CD4-positive, alpha-beta T cell (primary cell): Measurements from ENCODE around the gene SDC1. TPM values are rescaled to one million over a fixed set of nuclear protein-coding genes. Genes with fewer than 3 reads are reported as not detected.

Experiments
- ATAC-seq: fragments of 200-7000 bp; cut with Tn5 transposase; one replicate; pipeline ENCODE4 v1.10.0; 2022; ENCODE audit warnings: mild to moderate bottlenecking; ENCODE audit not compliant: poor library complexity
- CTCF ChIA-PET: fragments of 350-600 bp; sonication (Branson Sonifier 250); formaldehyde crosslinking; loops from one replicate; lab custom pipeline; 2021; ENCODE audit warnings: antibody characterized with exemption, inconsistent platforms; lab: Charles Lee
- POLR2A ChIA-PET: fragments of 350-600 bp; sonication (Branson Sonifier 250); formaldehyde crosslinking; loops from one replicate; lab custom pipeline; 2021; ENCODE audit warnings: antibody characterized with exemption, inconsistent platforms; lab: Charles Lee
- DNase-seq, 14 experiments: peaks; one replicate each; pipeline ENCODE4 v3.0.0-alpha.2; 2013 to 2020; ENCODE audit warnings: mixed read lengths in 2 of 14
- H3K27ac ChIP-seq, 2 donors: one replicate each; pipeline versions ENCODE4 v1.5.1 to v1.7.0; 2013; ENCODE audit warnings: low read length in 2 of 2, low read depth in 1 of 2, mild to moderate bottlenecking in 1 of 2
- H3K27me3 ChIP-seq, 2 experiments: 1 replicate in 1 of 2; 2 replicates in 1 of 2; pipeline versions ENCODE4 v1.6.1 to v1.7.0; 2013; ENCODE audit warnings: low read length in 2 of 2, control low read depth in 1 of 2, mild to moderate bottlenecking in 1 of 2, moderate library complexity in 1 of 2; ENCODE audit not compliant: insufficient read depth in 2 of 2, control insufficient read depth in 1 of 2
- H3K36me3 ChIP-seq: one replicate; pipeline ENCODE4 v1.6.1; 2013; ENCODE audit warnings: low read length, control low read depth; ENCODE audit not compliant: insufficient read depth
- H3K4me1 ChIP-seq: one replicate; pipeline ENCODE4 v1.6.1; 2013; ENCODE audit warnings: low read length, control low read depth; ENCODE audit not compliant: insufficient read depth
- H3K4me3 ChIP-seq: one replicate; pipeline ENCODE4 v1.5.1; 2013; ENCODE audit warnings: mild to moderate bottlenecking, low read length, moderate library complexity
- H3K9me3 ChIP-seq, 2 experiments: 1 replicate in 1 of 2; 2 replicates in 1 of 2; pipeline versions ENCODE4 v1.6.1 to v1.7.0; 2013; ENCODE audit warnings: low read length in 2 of 2, mild to moderate bottlenecking in 2 of 2, control low read depth in 1 of 2, moderate library complexity in 1 of 2; ENCODE audit not compliant: control insufficient read depth in 1 of 2, insufficient read depth in 1 of 2
- H3K27ac Mint-ChIP-seq: one replicate; pipeline ENCODE4 v1.8.0; 2020; ENCODE audit warnings: mixed read lengths
- H3K27me3 Mint-ChIP-seq: one replicate; pipeline ENCODE4 v1.8.0; 2021; ENCODE audit warnings: mixed read lengths
- H3K36me3 Mint-ChIP-seq: one replicate; pipeline ENCODE4 v1.8.0; 2021; ENCODE audit warnings: low read depth, mixed read lengths
- H3K4me1 Mint-ChIP-seq: one replicate; pipeline ENCODE4 v1.8.0; 2021; ENCODE audit warnings: low read depth, mixed read lengths
- H3K4me3 Mint-ChIP-seq: one replicate; pipeline ENCODE4 v1.8.0; 2020; ENCODE audit warnings: mild to moderate bottlenecking, mixed read lengths
- H3K9me3 Mint-ChIP-seq: one replicate; pipeline ENCODE4 v1.8.0; 2020; ENCODE audit warnings: mixed read lengths
- intact Hi-C, 2 experiments: fragments of 100-400 bp; cut with DNase I in 1 of 2; cut with micrococcal nuclease in 1 of 2; formaldehyde crosslinking; loops; one replicate each; pipeline versions ENCODE4 v1.15.1 to v1.9.0; 2023 to 2025; cut with DNase I, micrococcal nuclease
- total RNA-seq, 174 experiments: library from RNA in 2 of 174; stranded (reverse) in 2 of 174; gene quantifications; one replicate each; pipeline ENCODE4 v1.2.3 and lab custom pipeline; 2021 to 2026
- TF ChIP-seq, protein P1 (sequence below): fragments of 200-600 bp; IDR thresholded peaks from one replicate; pipeline ENCODE4 v1.8.0; 2022; ENCODE audit warnings: antibody characterized with exemption, mild to moderate bottlenecking

Gene SDC1
- total RNA-seq, 2 experiments from 2014 or later = not detected

GRCh38 chr2:20193185-20193584 lies 31.7 kb downstream of the SDC1 start:
- no peak overlapping the region for H3K4me3 Mint-ChIP-seq
- ChIA-PET POLR2A (no interaction called here), CTCF (no interaction called here)
- Histone ChIP-seq H3K27ac (no peak overlapping the region), H3K9me3 (peaks cover 0 to 3% of the 10 kb centered on the region in 2 experiments), H3K4me1 (no peaks in the 10 kb centered on the region), H3K36me3 (no peaks in the 10 kb centered on the region), H3K27me3 (no peaks in the 10 kb centered on the region), H3K4me3 (no peak overlapping the region)
- DNase-seq = no peak
- H3K27me3 Mint-ChIP-seq = no peaks in the 10 kb centered on the region
- intact Hi-C loops = no loop called here
- H3K4me1 Mint-ChIP-seq = no peaks in the 10 kb centered on the region
- H3K9me3 Mint-ChIP-seq = no peaks in the 10 kb centered on the region
- TF ChIP-seq, protein P1, sequence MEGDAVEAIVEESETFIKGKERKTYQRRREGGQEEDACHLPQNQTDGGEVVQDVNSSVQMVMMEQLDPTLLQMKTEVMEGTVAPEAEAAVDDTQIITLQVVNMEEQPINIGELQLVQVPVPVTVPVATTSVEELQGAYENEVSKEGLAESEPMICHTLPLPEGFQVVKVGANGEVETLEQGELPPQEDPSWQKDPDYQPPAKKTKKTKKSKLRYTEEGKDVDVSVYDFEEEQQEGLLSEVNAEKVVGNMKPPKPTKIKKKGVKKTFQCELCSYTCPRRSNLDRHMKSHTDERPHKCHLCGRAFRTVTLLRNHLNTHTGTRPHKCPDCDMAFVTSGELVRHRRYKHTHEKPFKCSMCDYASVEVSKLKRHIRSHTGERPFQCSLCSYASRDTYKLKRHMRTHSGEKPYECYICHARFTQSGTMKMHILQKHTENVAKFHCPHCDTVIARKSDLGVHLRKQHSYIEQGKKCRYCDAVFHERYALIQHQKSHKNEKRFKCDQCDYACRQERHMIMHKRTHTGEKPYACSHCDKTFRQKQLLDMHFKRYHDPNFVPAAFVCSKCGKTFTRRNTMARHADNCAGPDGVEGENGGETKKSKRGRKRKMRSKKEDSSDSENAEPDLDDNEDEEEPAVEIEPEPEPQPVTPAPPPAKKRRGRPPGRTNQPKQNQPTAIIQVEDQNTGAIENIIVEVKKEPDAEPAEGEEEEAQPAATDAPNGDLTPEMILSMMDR = no peak
- H3K36me3 Mint-ChIP-seq = no peaks in the 10 kb centered on the region
- no peak for ATAC-seq
- no peak overlapping the region for H3K27ac Mint-ChIP-seq

GRCh38 chr2:20192781-20193180 lies 32.1 kb downstream of the SDC1 start:
- ChIA-PET POLR2A (no interaction called here), CTCF (no interaction called here)
- ATAC-seq (no peak), DNase-seq (no peak)
- Histone ChIP-seq H3K9me3 (peaks cover 0 to 3% of the 10 kb centered on the region in 2 experiments), H3K4me3 (no peak overlapping the region), H3K27me3 (no peaks in the 10 kb centered on the region), H3K4me1 (no peaks in the 10 kb centered on the region), H3K27ac (no peak overlapping the region), H3K36me3 (no peaks in the 10 kb centered on the region)
- no peaks in the 10 kb centered on the region for H3K27me3 Mint-ChIP-seq
- intact Hi-C loops = no loop called here
- H3K27ac Mint-ChIP-seq = no peak overlapping the region
- no peaks in the 10 kb centered on the region for H3K9me3 Mint-ChIP-seq
- TF ChIP-seq, protein P1 = no peak
- no peaks in the 10 kb centered on the region for H3K36me3 Mint-ChIP-seq
- H3K4me3 Mint-ChIP-seq = no peak overlapping the region
- H3K4me1 Mint-ChIP-seq = no peaks in the 10 kb centered on the region

DNA sequence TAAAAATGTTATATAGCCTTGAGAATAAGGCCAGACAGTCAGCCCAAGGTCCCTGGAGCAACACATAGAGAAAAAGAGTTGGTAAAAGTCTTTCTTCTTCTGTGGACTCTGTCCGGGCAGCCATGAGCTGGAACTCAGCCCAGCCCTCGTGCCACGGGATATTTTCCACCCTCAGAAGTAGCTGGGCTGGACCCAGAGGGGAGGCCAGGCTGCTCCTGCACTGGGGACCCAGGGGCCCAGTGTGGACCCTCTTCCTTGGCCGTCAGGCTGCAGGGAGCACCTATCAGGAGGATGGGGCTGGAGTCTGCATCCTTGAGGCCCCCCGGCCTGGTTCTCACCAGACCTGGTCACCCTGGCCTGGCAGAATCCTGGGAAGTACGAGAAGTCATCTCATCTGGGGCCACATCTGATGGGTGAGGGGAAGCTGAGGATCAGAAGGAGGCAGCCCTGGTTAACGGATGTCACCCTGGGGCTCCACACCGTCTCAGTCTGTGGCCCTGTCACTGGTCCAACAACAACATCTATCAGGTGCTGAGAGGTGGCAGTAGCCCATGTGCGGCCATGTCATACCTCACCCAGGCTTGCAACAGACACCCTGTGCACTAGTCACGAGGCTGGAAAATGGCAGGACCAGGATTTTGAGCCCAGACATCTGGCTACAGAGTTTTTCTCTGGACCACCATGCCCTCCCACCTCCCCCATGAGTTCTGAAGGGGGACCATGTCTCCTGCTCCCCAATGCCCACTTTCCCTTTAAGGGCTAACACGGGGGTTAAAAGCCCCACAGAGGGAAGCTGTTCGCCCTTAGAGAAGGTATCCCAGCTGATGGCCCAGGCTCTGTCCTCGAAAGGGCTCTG lies 33.0 kb downstream of the SDC1 start:
- Mint-ChIP-seq H3K27ac (no peak overlapping the region), H3K4me1 (no peaks in the 10 kb centered on the region), H3K4me3 (no peak overlapping the region), H3K9me3 (no peaks in the 10 kb centered on the region), H3K27me3 (no peaks in the 10 kb centered on the region), H3K36me3 (no peaks in the 10 kb centered on the region)
- no peaks in the 10 kb centered on the region for H3K27me3 ChIP-seq
- H3K4me3 ChIP-seq = no peak overlapping the region
- no peak overlapping the region for H3K27ac ChIP-seq
- no peaks in the 10 kb centered on the region for H3K4me1 ChIP-seq
- DNase-seq (no peak), ATAC-seq (no peak)
- TF ChIP-seq, protein P1 = no peak
- no peaks in the 10 kb centered on the region for H3K36me3 ChIP-seq
- intact Hi-C loops = no loop called here
- peaks cover 0 to 3% of the 10 kb centered on the region in 2 experiments for H3K9me3 ChIP-seq
- POLR2A ChIA-PET = no interaction called here
- CTCF ChIA-PET = no interaction called here
